ENCODE results near the gene TRIM44.

- TF ChIP-seq, protein P1, sequence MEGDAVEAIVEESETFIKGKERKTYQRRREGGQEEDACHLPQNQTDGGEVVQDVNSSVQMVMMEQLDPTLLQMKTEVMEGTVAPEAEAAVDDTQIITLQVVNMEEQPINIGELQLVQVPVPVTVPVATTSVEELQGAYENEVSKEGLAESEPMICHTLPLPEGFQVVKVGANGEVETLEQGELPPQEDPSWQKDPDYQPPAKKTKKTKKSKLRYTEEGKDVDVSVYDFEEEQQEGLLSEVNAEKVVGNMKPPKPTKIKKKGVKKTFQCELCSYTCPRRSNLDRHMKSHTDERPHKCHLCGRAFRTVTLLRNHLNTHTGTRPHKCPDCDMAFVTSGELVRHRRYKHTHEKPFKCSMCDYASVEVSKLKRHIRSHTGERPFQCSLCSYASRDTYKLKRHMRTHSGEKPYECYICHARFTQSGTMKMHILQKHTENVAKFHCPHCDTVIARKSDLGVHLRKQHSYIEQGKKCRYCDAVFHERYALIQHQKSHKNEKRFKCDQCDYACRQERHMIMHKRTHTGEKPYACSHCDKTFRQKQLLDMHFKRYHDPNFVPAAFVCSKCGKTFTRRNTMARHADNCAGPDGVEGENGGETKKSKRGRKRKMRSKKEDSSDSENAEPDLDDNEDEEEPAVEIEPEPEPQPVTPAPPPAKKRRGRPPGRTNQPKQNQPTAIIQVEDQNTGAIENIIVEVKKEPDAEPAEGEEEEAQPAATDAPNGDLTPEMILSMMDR (IDR thresholded peaks at IDR 0.05; ENCODE audit: insufficient read depth, low read length, poor library complexity, severe bottlenecking): no peak
- no peak for TF ChIP-seq EZH2phosphoT487 (conservative IDR thresholded peaks at IDR 0.05; ENCODE audit: low read length)
These were observed 46.8 kb downstream of the TRIM44 start for GRCh38 chr11:35709376-35709775.

Measured in SU-DHL-6 (cell line).